Measurements from ENCODE around the gene GTF2H1.
A peak's percentile ranks its signal among the peaks of the same experiment; 100 is the strongest.
"Not testable (repeated sequence)": the region's sequence is repeated elsewhere in the genome, so short reads cannot be mapped to it uniquely, and the experiment has no call there.

GTF2H1 gene

GRCh38 chr11:18383388-18384156 is 61.2 kb downstream of the GTF2H1 start:
- DNase-seq, result peak; percentile 4

GRCh38 chr11:18384157-18384641 is 61.8 kb downstream of the GTF2H1 start:
- DNase-seq, result peak; percentile 45

GRCh38 chr11:18390088-18390487 is 67.7 kb downstream of the GTF2H1 start:
- DNase-seq, result no peak

GRCh38 chr11:18392434-18393321 is 70.3 kb downstream of the GTF2H1 start:
- DNase-seq, result no peak

GRCh38 chr11:18393581-18394274 is 71.4 kb downstream of the GTF2H1 start:
- no peak for DNase-seq

GRCh38 chr11:18394275-18394927 is 72.0 kb downstream of the GTF2H1 start, which contains the start of gene LDHA:
TSS of gene LDHA (plus strand) at chr11:18394563. CDS start at chr11:18396843, 2,280 bp downstream.
- peak; percentile 97 for DNase-seq

- DNase-seq, result peak; percentile 60
Observed at GRCh38 chr11:18394928-18395734, 72.8 kb downstream of the GTF2H1 start.

- DNase-seq, result peak; percentile 99
Observed at GRCh38 chr11:18395735-18396504, 73.6 kb downstream of the GTF2H1 start.

- no peak for DNase-seq
Observed at GRCh38 chr11:18397921-18398320, 75.6 kb downstream of the GTF2H1 start.

- DNase-seq, result not testable (repeated sequence)
Observed at GRCh38 chr11:18401077-18401476, 78.7 kb downstream of the GTF2H1 start.

GRCh38 chr11:18404062-18404461 is 81.7 kb downstream of the GTF2H1 start:
- DNase-seq, result no peak

- DNase-seq, result not testable (repeated sequence)
Observed at GRCh38 chr11:18407400-18407799, 85.0 kb downstream of the GTF2H1 start.

- DNase-seq, result peak; percentile 37
Observed at GRCh38 chr11:18408558-18409291, 86.4 kb downstream of the GTF2H1 start.

- DNase-seq, result no peak
Observed at GRCh38 chr11:18416459-18416858, 94.1 kb downstream of the GTF2H1 start.

Measured in NCI-H82 (cell line).